Stimulated activated CD4-positive, alpha-beta T cell treated with anti-CD3 and anti-CD28 coated beads, TNF-alpha, amount 100 ng/mL, for 24 hours (primary cell): ENCODE data around the gene C11orf65.
"Not testable (repeated sequence)": the region's sequence is repeated elsewhere in the genome, so short reads cannot be mapped to it uniquely, and the experiment has no call there.

Experiments
- DNase-seq, 3 experiments: peaks; one replicate each; pipeline ENCODE4 v3.0.0-alpha.2; 2020; ENCODE audit warnings: low read depth in 3 of 3

The C11orf65 gene

GRCh38 chr11:108472681-108473080 is 5.4 kb upstream of the C11orf65 start:
- DNase-seq, result no peak

DNA sequence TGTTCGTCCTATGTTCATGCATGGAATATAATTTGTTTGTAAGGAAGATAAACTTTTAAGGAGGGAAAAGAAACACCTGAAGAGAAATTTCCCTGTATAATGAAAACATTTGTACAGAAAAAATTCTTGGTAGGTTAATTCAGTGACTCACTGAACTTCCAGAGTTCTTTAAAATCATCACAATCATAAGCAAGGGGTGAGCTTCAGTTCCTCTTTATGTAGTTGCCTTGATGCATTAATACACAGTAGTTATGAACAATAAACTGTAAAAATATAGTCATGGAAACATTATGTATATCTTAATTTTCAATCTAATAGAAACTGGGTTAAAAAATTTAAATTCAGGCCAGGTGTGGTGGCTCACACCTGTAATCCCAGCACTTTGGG is 1.1 kb upstream of the C11orf65 start:
- DNase-seq, result no peak

DNA sequence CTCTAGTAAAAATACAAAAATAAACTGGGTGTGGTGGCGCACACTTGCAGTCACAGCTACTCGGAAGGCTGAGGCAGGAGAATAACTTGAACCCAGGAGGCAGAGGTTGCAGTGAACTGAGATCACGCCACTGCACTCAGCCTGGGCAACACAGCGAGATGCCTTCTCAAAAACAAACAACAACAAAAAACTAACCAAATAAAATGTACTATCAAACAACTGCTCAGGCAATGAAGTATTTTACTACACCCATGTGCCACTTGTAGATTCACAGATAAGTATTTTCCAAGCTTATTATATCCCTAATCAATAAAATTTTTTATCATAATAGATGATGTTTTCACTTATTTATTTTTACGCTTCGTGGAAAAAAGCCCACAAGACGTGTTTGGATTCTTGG is 924 bp downstream of the C11orf65 start:
- DNase-seq, result no peak

DNA sequence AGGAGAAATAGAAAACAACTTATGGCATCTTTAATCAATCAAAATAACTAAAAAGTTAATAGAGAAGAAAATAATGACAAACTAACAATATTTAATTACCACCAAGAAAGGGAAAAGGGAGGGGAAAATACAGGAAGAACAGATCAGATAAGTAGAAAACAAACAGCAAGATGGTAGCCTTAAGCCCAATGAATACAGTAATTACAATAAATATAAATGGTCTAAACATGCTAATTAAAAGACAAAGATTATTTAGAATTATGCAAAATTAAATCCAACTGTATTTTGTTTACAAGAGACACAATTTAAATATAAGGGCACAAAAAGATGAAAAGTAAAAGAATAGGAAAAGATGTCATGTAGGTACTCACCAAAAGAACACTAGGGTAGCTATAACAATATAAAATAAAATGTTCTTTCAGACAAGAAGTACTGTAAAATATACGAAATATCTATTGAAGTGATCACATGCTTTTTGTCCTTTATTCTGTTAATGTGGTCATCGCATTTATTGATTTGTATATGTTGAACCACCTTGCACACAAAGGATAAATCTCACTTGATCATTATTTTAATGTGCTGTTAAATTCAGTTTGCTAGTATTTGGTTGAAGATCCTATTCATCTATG is 14.0 kb downstream of the C11orf65 start:
- DNase-seq, result no peak

DNA sequence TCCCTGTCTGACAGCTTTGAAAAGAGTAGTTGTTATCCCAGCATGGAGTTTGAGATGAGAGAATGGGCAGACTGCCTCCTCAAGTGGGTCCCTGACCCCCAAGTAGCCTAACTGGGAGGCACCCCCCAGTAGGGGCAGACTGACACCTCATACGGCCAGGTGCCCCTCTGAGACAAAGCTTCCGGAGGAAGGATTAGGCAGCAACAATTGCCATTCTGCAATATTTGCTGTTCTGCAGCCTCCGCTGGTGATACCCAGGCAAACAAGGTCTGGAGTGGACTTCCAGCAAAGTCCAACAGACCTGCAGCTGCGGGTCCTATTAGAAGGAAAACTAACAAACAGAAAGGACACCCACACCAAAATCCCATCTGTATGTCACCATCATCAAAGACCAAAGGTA is 25.9 kb downstream of the C11orf65 start:
- DNase-seq, result not testable (repeated sequence)

DNA sequence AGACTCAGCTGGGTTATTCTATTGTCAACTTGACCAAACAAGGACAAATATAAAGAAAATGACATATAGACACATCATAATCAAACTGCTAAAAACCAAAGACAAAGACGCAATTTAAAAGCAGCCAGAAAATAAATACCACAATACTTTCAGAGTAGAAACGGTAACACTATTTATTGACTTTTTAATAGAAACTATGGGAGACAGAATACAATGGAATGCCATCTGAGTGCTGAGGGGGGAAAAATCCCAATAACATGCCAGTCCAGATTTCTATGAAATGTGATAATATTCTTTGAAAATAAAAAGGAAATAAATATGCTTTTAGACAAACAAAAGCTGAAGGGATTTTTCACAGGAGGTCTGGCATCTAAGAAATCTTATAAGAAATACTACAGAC is 30.7 kb downstream of the C11orf65 start:
- DNase-seq, result no peak

GRCh38 chr11:108435066-108435465 is 32.3 kb downstream of the C11orf65 start:
- no peak for DNase-seq

- no peak for DNase-seq
Observed at GRCh38 chr11:108432783-108433182, 34.5 kb downstream of the C11orf65 start.

- DNase-seq, result no peak
Observed at GRCh38 chr11:108431997-108432396, 35.3 kb downstream of the C11orf65 start.

DNA sequence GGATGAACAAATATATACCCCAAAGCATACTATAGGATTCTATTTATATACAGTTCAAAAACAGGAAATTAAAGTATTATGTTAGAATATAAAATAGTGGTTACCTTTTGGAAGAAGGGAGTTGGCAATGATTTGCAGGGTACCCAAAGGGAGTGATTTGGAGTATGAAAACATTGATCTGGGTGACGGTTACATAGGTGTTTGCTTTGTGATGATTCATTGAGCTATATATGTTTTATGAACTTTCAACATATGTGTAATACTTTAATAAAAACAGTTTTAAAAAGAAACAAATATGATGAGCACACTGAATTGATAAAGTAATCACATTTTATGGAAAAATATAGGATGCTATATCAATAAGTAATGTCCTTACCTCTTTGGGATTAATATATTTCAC is 36.0 kb downstream of the C11orf65 start:
- DNase-seq, result no peak

- peak in 1 of 3 experiments; percentile 11 for DNase-seq
Observed at GRCh38 chr11:108417551-108417950, 49.8 kb downstream of the C11orf65 start.

DNA sequence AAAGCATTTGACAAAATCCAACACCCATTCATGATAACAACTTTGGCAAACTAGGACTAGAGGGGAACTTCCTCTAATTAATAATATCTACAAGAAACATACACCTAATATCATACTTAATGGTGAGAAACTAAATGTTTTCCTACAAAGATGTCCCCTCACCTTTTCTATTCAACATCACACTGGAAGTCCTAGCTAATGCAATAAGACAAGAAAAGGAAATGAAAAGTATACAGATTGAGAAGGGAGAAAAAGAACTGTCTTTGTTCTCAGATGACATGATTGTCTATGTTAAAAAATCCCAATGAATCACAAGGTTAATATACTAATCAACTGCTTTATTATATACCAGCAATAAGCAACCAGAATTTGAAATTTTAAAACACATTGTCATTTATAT is 52.4 kb downstream of the C11orf65 start:
- no peak for DNase-seq

GRCh38 chr11:108405706-108406105 is 61.6 kb downstream of the C11orf65 start:
- DNase-seq, result no peak

- DNase-seq, result no peak
Observed at GRCh38 chr11:108403052-108403451, 64.3 kb downstream of the C11orf65 start.

DNA sequence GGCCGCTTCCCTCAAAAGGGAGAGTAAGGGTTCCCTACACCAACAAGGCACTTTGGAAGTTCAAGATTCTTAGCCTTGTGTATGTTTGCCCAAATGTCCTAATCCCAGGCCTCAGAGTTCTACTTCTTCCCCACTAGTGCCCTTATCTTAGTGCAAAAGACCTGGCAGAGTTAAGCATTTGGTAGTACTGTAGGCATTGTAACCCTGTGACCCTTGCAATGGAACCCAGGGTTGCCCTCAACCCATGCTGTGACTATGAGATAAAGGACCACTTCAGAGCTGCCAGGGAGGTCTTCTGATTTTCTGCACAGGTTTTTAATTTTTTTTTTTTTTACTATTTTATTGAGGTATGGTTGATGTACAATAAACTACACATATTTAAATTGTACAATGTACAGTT is 65.1 kb downstream of the C11orf65 start:
- DNase-seq, result no peak

- DNase-seq, result no peak
Observed at GRCh38 chr11:108398439-108398838, 68.9 kb downstream of the C11orf65 start.

DNA sequence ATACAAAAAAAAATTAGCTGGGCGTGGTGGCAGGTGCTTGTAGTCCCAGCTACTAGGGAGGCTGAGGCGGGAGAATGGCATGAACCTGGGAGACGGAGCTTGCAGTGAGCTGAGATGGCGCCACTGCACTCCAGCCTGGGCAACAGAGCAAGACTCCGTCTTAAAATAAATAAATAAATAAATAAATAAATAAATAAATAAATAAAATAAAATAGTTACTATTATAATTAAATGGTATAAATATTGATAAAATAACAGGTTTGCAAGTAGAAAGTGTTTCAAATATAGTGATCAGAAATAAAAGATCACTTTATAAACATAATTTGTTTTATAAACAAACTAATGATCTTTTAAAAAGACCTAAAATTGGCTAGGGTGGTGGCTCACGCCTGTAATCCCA is 70.7 kb downstream of the C11orf65 start:
- not testable (repeated sequence) for DNase-seq

DNA sequence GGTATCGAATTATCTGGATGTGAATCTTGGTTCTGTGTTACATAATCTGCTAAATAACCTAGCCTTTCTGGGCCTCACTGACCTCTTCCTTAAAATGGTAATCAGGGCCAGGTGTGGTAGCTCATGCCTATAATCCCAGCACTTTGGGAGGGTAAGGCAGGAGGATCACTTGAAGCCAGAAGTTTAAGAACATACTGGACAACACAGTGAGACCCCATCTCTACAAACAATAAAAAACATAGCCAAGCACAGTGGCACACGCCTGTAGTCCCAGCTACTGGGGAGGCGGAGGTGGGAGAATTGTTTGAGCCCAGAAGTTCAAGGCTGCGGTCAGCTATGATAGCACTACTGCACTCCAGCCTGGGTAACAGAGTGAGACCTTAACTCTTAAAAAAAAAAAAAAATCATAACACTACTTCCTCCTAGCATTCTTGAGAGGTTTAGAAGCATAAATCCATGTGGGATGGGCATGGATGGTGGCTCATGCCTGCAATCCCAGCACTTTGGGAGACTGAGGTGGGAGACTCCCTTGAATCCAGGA is 72.5 kb downstream of the C11orf65 start:
- DNase-seq, result no peak

DNA sequence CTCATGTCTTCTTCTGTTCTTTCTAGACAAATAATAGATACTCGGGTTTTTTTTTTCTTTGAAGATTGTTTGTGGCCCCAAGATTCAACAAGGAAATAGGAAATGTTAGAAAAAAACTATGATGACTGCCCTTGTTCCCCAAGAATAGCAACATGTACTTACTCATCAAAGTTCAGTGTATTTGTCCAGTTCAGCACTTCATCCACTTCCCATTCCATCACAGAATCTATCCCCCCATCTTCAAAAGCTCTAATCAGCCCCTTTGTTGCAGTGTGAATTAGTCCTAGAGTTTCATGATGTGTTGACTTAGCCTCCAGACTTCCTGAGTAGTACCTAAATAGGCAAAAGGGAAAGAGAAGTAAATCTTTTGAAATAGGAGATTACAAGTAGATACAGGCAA is 74.3 kb downstream of the C11orf65 start:
- no peak for DNase-seq

- no peak for DNase-seq
Observed at GRCh38 chr11:108392353-108392752, 75.0 kb downstream of the C11orf65 start.

GRCh38 chr11:108388576-108388975 is 78.8 kb downstream of the C11orf65 start:
- no peak for DNase-seq

DNA sequence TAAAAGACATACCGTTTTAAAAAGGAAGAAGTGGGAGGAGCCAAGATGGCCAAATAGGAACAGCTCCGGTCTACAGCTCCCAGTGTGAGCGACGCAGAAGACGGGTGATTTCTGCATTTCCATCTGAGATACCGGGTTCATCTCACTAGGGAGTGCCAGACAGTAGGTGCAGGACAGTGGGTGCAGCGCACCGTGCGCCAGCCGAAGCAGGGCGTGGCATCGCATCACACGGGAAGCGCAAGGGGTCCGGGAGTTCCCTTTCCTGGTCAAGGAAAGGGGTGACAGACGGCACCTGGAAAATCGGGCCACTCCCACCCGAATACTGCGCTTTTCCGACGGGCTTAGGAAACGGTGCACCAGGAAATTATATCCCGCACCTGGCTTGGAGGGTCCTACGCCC is 93.8 kb downstream of the C11orf65 start:
- DNase-seq, result not testable (repeated sequence)

DNA sequence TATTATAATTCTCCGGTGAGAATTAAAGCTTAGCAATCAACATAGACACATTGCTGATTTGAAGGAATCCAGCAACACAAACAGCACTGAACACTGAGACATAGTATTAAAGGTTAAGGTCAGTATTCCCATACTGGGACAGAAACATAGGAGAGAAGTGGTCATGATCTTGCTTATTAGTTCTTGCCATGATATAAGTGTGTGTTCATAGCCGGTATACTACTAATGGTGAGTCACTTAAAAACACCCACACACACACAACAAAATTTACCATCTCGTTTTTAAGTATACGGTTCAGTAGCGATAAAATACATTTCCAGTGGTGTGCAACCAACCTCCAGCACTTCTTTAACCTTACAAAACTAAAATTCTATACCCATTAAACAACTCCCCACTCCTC is 96.3 kb downstream of the C11orf65 start:
- no peak for DNase-seq

- DNase-seq, result no peak
Observed at GRCh38 chr11:108370315-108370714, 97.0 kb downstream of the C11orf65 start.
